Right cardiac atrium (tissue), 5 donors: ENCODE measurements around the gene EXOSC3. TPM values are rescaled to one million over a fixed set of nuclear protein-coding genes. Genes with fewer than 3 reads are reported as not detected.
A peak's percentile ranks its signal among the peaks of the same experiment; 100 is the strongest.
"Not testable (repeated sequence)": the region's sequence is repeated elsewhere in the genome, so short reads cannot be mapped to it uniquely, and the experiment has no call there.

Experiments used
- ATAC-seq, 2 donors: fragments of 200-7000 bp; cut with Tn5 transposase; one replicate each; pipeline versions ENCODE4 v1.8.0 to v1.9.1; 2020; ENCODE audit warnings: moderate library complexity in 2 of 2, mild to moderate bottlenecking in 1 of 2
- DNase-seq, 3 donors: peaks; one replicate each; pipeline ENCODE4 v3.0.0-alpha.2; 2020
- H3K27ac ChIP-seq: one replicate; pipeline ENCODE4 v1.5.1; 2013; ENCODE audit warnings: mild to moderate bottlenecking, low read length, control low read depth, moderate library complexity
- H3K27me3 ChIP-seq: one replicate; pipeline ENCODE4 v1.6.1; 2013; ENCODE audit not compliant: control insufficient read depth, insufficient read depth
- H3K4me1 ChIP-seq: one replicate; pipeline ENCODE4 v1.6.1; 2013; ENCODE audit warnings: low read length; ENCODE audit not compliant: control insufficient read depth, insufficient read depth
- H3K4me3 ChIP-seq: one replicate; pipeline ENCODE4 v1.5.1; 2013; ENCODE audit warnings: low read length, control low read depth
- H3K9me3 ChIP-seq: one replicate; pipeline ENCODE4 v1.6.1; 2013; ENCODE audit warnings: low read length; ENCODE audit not compliant: control insufficient read depth
- WGBS: extraction: QIAGEN DNeasy Blood & Tissue Kit; methylation state at CpG from one replicate; pipeline ENCODE4 v1.1.7; 2013; 5-methylcytosine and 5-hydroxymethylcytosine counted together
- intact Hi-C, 4 donors: fragments of 100-400 bp; cut with DNase I; formaldehyde crosslinking; loops; one replicate each; pipeline versions ENCODE4 v1.11.0 to v1.14.0; 2022 to 2023
- polyA plus RNA-seq: library from polyadenylated mRNA; stranded (reverse); fragments of 200-250 nt; gene quantifications from one replicate; pipeline ENCODE4 v1.2.3, GENCODE V29; 2013
- total RNA-seq, 4 donors: library from RNA; stranded (reverse); fragmentation: NEBNext Ultra II Directional; extraction: Animal tissue kit (Norgen Biotek cat#: 25700); gene quantifications; one replicate each; pipeline ENCODE4 v1.2.1, GENCODE V29; 2021
- donor health status: healthy with polysubstance abuse.
- donor health status: DM: no; HTN: yes; CAD: no.
- donor health status: DM: no; HTN: no; CAD: no.
- donor health status: DM: no; HTN: yes; CAD: no; lungs with severe emphysema.
- donor health status: DM: yes; HTN: yes; CAD: no.

Gene EXOSC3
- total and polyA plus RNA-seq, 5 donors: 15.7 to 23.9 (median 19.8) TPM

DNA sequence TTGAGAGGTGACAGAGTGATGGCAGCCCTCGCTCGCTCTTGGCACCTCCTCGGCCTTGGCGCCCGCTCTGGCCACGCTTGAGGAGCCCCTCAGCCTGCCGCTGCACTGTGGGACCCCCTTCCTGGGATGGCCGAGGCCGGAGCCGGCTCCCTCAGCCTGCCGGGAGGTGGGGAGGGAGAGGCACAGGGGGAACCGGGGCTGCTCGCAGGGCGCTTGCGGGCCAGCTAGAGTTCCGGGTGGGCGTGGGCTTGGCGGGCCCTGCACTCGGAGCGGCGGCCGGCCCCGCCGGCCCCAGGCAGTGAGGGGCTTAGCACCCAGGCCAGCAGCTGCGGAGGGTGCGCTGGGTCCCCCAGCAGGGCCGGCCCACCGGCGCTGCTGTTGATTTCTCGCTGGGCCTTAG, 33.2 kb downstream of the EXOSC3 start:
- intact Hi-C loops, H3K9me3 ChIP-seq, ATAC-seq, H3K27me3 ChIP-seq, H3K4me1 ChIP-seq, DNase-seq, H3K27ac ChIP-seq, H3K4me3 ChIP-seq: not testable (repeated sequence)
- WGBS: 86% methylated on average over 30 of the region's 30 CpGs

DNA sequence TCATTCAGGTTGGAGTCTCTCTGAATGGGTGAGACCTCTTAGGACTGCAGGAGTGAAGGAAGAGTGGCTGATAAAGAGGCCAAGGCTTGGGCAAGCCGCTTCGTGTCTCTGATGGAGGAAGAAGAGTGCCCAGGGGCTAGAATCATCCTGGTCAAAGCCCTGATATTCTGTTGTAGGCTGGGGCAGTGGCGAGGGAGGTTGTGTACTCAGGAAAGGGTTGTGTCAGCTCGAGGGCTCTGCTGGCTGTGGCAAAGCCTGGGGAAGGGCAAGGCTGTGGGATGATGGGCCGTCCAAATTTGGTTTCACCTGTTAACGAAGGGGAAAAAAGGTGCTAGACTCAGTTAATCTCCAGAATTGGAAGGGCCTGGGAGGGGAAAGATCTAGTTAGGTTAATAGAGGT, 33.7 kb downstream of the EXOSC3 start:
- DNase-seq (no peak), ATAC-seq (no peak)
- no peaks in the 10 kb centered on the region for H3K4me1 ChIP-seq
- no peaks in the 10 kb centered on the region for H3K9me3 ChIP-seq
- WGBS: 68% methylated on average over 6 of the region's 6 CpGs
- intact Hi-C loops: no loop called here
- no peaks in the 10 kb centered on the region for H3K27me3 ChIP-seq
- no peak overlapping the region for H3K27ac ChIP-seq
- no peak overlapping the region for H3K4me3 ChIP-seq

DNA sequence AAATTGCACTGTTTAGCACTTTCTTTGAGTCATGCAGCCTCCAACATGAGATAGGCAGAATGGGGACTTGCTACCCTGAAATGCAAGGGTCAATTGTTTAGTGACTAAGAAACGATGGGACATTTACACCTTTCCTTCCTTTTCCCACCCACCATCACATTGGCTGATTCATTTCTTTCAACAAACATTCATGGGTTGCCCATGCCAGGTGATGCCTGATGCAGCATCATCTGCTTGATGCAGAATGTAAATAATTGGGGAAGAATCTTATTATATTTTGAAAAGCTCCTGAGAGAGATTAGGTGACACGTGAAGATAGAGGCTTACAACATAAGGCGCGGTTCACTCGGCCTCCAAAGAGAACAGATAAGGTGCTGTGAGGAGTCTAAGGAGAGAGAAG, 35.7 kb downstream of the EXOSC3 start:
- DNase-seq (no peak), ATAC-seq (no peak)
- Histone ChIP-seq H3K9me3 (no peaks in the 10 kb centered on the region), H3K27ac (no peak overlapping the region), H3K27me3 (no peaks in the 10 kb centered on the region), H3K4me1 (no peaks in the 10 kb centered on the region), H3K4me3 (no peak overlapping the region)
- intact Hi-C loops: loop anchor here in 2 of 4 donors (10.0 kb wide), 2 partner anchors 616 to 656 kb away; no protein-coding TSS in a partner anchor
- WGBS: 50% methylated on average over 5 of the region's 5 CpGs

DNA sequence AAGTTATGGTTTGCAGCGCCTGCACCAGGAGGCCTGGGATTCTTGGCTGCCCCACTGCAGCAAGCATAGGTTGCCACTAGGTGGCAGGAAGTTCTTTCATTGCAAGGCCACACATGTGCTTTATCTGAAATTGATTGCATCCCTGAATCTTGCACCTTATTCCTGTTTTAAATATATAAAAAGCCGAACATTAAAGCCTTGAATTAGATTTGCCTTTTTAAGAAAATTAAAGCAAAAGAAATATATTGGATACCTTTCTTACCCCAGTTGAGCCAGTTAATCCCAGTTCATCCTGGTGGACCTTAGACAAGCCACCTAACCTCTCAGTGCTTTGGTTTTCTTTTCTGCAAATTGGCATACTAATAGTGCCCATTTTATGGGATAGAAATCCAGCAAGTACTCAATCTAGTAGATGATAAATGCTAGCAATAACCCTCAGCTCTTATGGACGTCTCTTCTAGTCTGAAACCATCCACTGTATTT, 37.6 kb downstream of the EXOSC3 start:
- WGBS: 33% methylated on average over 3 of the region's 3 CpGs
- no peak overlapping the region for H3K27ac ChIP-seq
- peak; percentile 39 to 75 (median 68) for DNase-seq

DNA sequence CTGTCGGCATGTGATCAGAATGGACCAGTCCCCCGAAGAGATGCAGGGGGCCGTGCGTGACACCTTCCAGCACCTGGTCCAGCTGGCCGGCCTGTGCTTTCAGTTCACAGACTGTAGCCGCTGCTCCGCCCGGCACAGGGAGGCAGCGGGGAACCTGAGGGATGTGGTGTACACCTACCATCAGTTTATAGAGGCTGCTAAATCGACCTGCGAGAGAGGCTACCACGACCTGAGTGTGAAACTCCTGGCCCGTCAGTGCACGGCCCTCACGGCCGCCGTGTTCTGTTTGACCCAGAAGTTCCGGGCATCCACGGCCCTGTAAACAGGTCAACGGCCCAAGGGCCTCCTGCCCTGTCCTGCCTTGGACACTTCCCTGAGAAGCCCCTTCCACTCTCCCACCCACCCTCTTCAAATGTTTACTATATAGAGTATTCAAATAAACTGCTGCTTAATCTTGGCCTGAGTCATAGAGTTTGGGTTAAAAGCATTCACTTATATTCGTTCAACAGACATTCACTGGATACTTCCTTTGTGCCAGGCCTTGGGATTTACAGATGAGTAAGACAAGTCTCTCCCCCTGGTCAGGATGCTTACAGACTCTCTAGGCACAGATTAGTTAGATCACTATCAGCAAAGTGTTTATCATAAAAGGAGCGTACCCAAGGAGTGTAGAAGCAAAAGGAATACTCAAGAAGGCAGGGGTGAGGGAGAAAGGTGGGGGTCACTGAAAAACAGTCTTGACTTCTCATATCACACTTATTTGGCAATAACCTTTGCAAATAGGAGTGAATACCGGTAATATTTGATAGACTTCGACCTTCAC, 38.2 kb downstream of the EXOSC3 start:
- DNase-seq (no peak), ATAC-seq (peak in 1 of 2 donors; percentile 12)
- intact Hi-C loops: loop anchor here in 2 of 4 donors (10.0 kb wide), 2 partner anchors 618 to 658 kb away; no protein-coding TSS in a partner anchor
- Histone ChIP-seq H3K4me1 (no peaks in the 10 kb centered on the region), H3K9me3 (no peaks in the 10 kb centered on the region), H3K27ac (no peak overlapping the region), H3K27me3 (no peaks in the 10 kb centered on the region), H3K4me3 (no peak overlapping the region)
- WGBS: 83% methylated on average over 24 of the region's 24 CpGs

More for the DNA sequence above, 37.6 kb downstream of the EXOSC3 start:
- intact Hi-C loops: loop anchor here in 2 of 4 donors (10.0 kb wide), 2 partner anchors 617 to 657 kb away; no protein-coding TSS in a partner anchor
- no peak overlapping the region for H3K4me3 ChIP-seq
- H3K4me1 ChIP-seq: no peaks in the 10 kb centered on the region
- no peaks in the 10 kb centered on the region for H3K9me3 ChIP-seq
- ATAC-seq: peak; percentile 66 to 71
- H3K27me3 ChIP-seq: no peaks in the 10 kb centered on the region

DNA sequence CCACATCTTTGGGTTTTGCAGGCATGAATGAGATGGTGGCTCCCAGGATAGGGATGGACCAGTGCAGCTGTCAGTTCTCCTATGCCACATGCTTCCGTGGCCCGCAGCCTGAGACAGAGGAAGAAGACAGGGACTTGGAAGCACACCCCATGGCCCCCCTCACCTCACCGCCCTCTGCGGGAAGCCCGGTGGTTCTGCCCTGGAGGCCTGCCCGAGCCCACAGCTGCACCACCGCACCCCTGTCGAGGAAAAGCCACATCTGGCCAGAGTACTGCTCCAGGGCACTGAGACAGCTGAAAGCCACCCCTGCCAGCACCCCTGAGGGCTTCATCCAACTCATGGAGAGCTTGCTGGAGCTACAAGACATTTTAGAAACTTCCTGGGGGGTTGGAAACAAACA, 38.9 kb downstream of the EXOSC3 start:
- DNase-seq: no peak
- intact Hi-C loops: loop anchor here in 2 of 4 donors (10.0 kb wide), 2 partner anchors 619 to 659 kb away; no protein-coding TSS in a partner anchor
- Histone ChIP-seq H3K27ac (no peak overlapping the region), H3K4me3 (no peak overlapping the region), H3K4me1 (no peaks in the 10 kb centered on the region), H3K9me3 (no peaks in the 10 kb centered on the region), H3K27me3 (no peaks in the 10 kb centered on the region)
- ATAC-seq: peak; percentile 13 to 44
- WGBS: 80% methylated on average over 8 of the region's 8 CpGs

DNA sequence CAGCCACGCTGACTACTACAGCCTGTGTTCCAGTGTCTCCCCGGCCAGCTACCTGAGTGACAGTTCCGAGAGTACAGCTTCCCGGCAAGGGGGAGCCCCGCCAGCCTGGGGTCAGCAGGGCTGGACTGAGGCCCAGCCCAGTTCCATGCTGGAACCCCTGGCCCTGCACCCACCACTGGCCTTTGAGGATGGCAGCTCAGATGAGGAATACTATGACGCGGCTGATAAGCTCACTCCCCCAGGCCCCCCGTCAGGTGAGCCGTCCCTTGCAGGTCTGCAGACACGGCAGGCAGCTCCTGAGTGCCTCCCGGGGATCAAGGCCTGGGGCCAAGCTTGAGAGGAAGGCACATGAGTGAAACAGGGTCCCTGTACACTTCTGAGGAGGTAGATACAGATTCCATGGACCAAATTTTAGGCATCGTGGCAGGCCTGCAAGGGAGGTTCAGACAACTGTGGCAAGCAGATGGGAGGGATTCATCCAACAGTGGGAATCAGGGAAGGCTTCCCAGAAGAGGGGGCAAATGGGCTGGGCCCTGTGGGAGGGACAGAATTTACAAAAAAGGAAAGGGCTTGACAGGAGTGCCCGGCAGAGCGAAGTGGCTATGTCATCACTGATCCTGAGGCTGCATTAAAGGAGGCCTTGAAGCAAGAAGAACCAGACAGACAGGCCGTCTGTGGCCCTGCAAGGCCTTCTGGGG, 44.1 kb downstream of the EXOSC3 start:
- no peaks in the 10 kb centered on the region for H3K4me1 ChIP-seq
- no peak for DNase-seq
- intact Hi-C loops: loop anchor here in 2 of 4 donors (10.0 kb wide), 2 partner anchors 624 to 664 kb away; no protein-coding TSS in a partner anchor
- H3K27ac ChIP-seq: no peak overlapping the region
- ATAC-seq: no peak
- no peaks in the 10 kb centered on the region for H3K27me3 ChIP-seq
- no peaks in the 10 kb centered on the region for H3K9me3 ChIP-seq
- no peak overlapping the region for H3K4me3 ChIP-seq
- WGBS: 68% methylated on average over 15 of the region's 15 CpGs

DNA sequence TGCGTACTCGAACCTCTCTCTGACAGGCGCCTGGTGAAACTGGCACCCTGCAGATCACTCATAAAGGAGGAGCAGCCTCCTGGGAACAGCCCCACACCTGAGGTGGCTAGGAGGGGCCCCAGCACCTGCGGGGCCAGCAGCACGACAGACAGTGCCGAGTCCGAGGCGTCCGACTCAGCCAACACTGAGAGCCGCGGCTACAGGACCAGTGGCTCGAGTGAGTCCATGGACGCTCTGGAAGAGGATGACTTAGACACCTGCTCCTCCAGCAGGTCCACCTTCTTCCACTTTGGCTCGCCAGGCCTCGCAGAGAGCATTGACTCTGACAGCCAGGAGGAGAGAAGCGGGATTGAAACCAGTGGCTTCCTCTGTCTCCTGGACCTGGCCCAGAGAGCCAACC, 44.7 kb downstream of the EXOSC3 start:
- H3K27ac ChIP-seq: no peak overlapping the region
- ATAC-seq: no peak
- H3K27me3 ChIP-seq: no peaks in the 10 kb centered on the region
- WGBS: 87% methylated on average over 16 of the region's 16 CpGs
- no peak overlapping the region for H3K4me3 ChIP-seq
- intact Hi-C loops: loop anchor here in 2 of 4 donors (10.0 kb wide), 2 partner anchors 625 to 665 kb away; no protein-coding TSS in a partner anchor
- DNase-seq: no peak
- no peaks in the 10 kb centered on the region for H3K4me1 ChIP-seq
- no peaks in the 10 kb centered on the region for H3K9me3 ChIP-seq

DNA sequence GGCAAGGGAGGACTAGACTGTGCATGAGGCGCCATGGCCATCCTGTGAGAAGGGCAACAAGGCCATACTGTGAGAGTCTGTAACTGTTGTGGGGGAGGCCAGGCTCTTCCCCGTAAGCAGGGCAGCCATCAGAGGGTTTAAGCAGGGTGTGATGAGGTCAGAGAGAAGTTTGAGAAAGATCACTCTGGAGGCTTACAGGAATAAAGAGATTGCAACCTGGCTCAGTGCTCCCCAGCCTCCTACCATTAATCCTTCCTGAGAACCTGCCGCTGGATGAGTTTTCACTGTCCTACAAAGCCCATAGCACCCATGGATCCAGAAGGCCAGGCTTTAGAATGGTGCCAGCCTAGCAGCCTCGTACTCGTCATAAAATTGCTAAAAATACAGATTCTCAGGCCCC, 45.6 kb downstream of the EXOSC3 start:
- no peak overlapping the region for H3K4me3 ChIP-seq
- H3K27ac ChIP-seq: no peak overlapping the region
- H3K27me3 ChIP-seq: no peaks in the 10 kb centered on the region
- no peaks in the 10 kb centered on the region for H3K4me1 ChIP-seq
- intact Hi-C loops: no loop called here
- WGBS: 83% methylated on average over 5 of the region's 5 CpGs
- H3K9me3 ChIP-seq: no peaks in the 10 kb centered on the region
- DNase-seq (no peak), ATAC-seq (no peak)

DNA sequence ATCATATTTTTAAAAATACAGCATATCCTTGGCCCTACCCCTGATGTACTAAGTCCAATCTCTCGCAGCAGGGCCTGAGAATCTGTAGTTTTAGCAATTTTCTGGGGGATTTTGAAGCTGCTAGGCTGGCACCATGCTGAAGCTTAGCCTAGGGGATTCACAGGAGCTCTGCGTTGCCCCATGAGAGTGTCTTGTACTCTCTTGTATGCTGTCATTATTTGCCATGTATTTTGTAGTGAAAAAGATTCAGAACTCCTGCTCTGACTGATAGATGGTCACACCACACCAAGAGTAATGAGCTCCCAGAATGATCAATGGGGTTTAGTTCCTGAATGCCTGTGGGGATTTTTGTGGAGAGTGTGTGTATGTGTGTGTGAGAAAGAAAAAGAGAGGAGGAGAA, 51.9 kb downstream of the EXOSC3 start:
- H3K27me3 ChIP-seq: no peaks in the 10 kb centered on the region
- WGBS: 37% methylated on average over 2 of the region's 2 CpGs

More for the DNA sequence above, 51.9 kb downstream of the EXOSC3 start:
- no peak overlapping the region for H3K27ac ChIP-seq
- no peak overlapping the region for H3K4me3 ChIP-seq
- DNase-seq: no peak
- no peaks in the 10 kb centered on the region for H3K9me3 ChIP-seq
- no peak for ATAC-seq
- H3K4me1 ChIP-seq: no peaks in the 10 kb centered on the region
- intact Hi-C loops: no loop called here
